Measurements from ENCODE around the gene MS4A7. TPM values are rescaled to one million over a fixed set of nuclear protein-coding genes. Genes with fewer than 3 reads are reported as not detected.

The MS4A7 gene
- total and polyA plus RNA-seq, 7 donors: 6.9 to 51.0 (median 26.9) TPM

GRCh38 chr11:60339356-60339755 is 39.0 kb upstream of the MS4A7 start:
- intact Hi-C loops (cut with DNase I): no loop called here
- WGBS, 2 donors: 57 to 62% methylated on average over 3 of the region's 3 CpGs
- no peaks in the 10 kb centered on the region for H3K9me3 ChIP-seq
- no peak overlapping the region for H3K27ac ChIP-seq
- TF ChIP-seq EP300 (IDR thresholded peaks at IDR 0.05) (no peak), CTCF (IDR thresholded peaks at IDR 0.05) (no peak), POLR2AphosphoS5 (IDR thresholded peaks at IDR 0.05) (no peak), POLR2A (IDR thresholded peaks at IDR 0.05) (no peak)
- DNase-seq: no peak
- no peaks in the 10 kb centered on the region for H3K36me3 ChIP-seq
- H3K4me1 ChIP-seq: no peaks in the 10 kb centered on the region
- no peak overlapping the region for H3K4me3 ChIP-seq
- H3K27me3 ChIP-seq: no peaks in the 10 kb centered on the region

- WGBS, 2 donors: 71 to 72% methylated on average over 10 of the region's 10 CpGs
- no peak overlapping the region for H3K4me3 ChIP-seq
- no peaks in the 10 kb centered on the region for H3K36me3 ChIP-seq
- no peaks in the 10 kb centered on the region for H3K27me3 ChIP-seq
- intact Hi-C loops (cut with DNase I): no loop called here
- no peak overlapping the region for H3K27ac ChIP-seq
- DNase-seq: no peak
- no peaks in the 10 kb centered on the region for H3K9me3 ChIP-seq
- TF ChIP-seq EP300 (IDR thresholded peaks at IDR 0.05): no peak
- no peak for TF ChIP-seq CTCF (IDR thresholded peaks at IDR 0.05)
- TF ChIP-seq POLR2A (IDR thresholded peaks at IDR 0.05): no peak
- TF ChIP-seq POLR2AphosphoS5 (IDR thresholded peaks at IDR 0.05): no peak
- no peaks in the 10 kb centered on the region for H3K4me1 ChIP-seq
These were observed 35.1 kb upstream of the MS4A7 start for GRCh38 chr11:60343094-60343704.

GRCh38 chr11:60344146-60344545 is 34.2 kb upstream of the MS4A7 start:
- H3K36me3 ChIP-seq: no peaks in the 10 kb centered on the region
- TF ChIP-seq POLR2AphosphoS5 (IDR thresholded peaks at IDR 0.05): no peak
- TF ChIP-seq POLR2A (IDR thresholded peaks at IDR 0.05): no peak
- no peak for TF ChIP-seq EP300 (IDR thresholded peaks at IDR 0.05)
- TF ChIP-seq CTCF (IDR thresholded peaks at IDR 0.05): no peak
- intact Hi-C loops (cut with DNase I): no loop called here
- H3K27me3 ChIP-seq: no peaks in the 10 kb centered on the region
- no peak overlapping the region for H3K27ac ChIP-seq
- no peak for DNase-seq
- H3K4me1 ChIP-seq: no peaks in the 10 kb centered on the region
- no peaks in the 10 kb centered on the region for H3K9me3 ChIP-seq
- H3K4me3 ChIP-seq: no peak overlapping the region
- 91 to 92% methylated on average over 2 of the region's 2 CpGs for WGBS, 2 donors

- Histone ChIP-seq H3K36me3 (no peaks in the 10 kb centered on the region), H3K9me3 (no peaks in the 10 kb centered on the region), H3K4me1 (no peaks in the 10 kb centered on the region), H3K27ac (no peak overlapping the region), H3K27me3 (no peaks in the 10 kb centered on the region), H3K4me3 (no peak overlapping the region)
- TF ChIP-seq POLR2A (IDR thresholded peaks at IDR 0.05): no peak
- no peak for TF ChIP-seq POLR2AphosphoS5 (IDR thresholded peaks at IDR 0.05)
- no peak for TF ChIP-seq EP300 (IDR thresholded peaks at IDR 0.05)
- no peak for TF ChIP-seq CTCF (IDR thresholded peaks at IDR 0.05)
- intact Hi-C loops (cut with DNase I): no loop called here
- no peak for DNase-seq
These were observed 32.8 kb upstream of the MS4A7 start for GRCh38 chr11:60345489-60345888.

Data from sigmoid colon (tissue), 7 donors.